GM21390 (cell line): Measurements from ENCODE around the gene TRAF3.
"Not testable (repeated sequence)": the region's sequence is repeated elsewhere in the genome, so short reads cannot be mapped to it uniquely, and the experiment has no call there.

Experiments used
- ATAC-seq: cut with Tn5 transposase; IDR thresholded peaks from one replicate; pipeline ENCODE4 v1.9.1; 2021; ENCODE audit not compliant: unreplicated experiment

Gene TRAF3

DNA sequence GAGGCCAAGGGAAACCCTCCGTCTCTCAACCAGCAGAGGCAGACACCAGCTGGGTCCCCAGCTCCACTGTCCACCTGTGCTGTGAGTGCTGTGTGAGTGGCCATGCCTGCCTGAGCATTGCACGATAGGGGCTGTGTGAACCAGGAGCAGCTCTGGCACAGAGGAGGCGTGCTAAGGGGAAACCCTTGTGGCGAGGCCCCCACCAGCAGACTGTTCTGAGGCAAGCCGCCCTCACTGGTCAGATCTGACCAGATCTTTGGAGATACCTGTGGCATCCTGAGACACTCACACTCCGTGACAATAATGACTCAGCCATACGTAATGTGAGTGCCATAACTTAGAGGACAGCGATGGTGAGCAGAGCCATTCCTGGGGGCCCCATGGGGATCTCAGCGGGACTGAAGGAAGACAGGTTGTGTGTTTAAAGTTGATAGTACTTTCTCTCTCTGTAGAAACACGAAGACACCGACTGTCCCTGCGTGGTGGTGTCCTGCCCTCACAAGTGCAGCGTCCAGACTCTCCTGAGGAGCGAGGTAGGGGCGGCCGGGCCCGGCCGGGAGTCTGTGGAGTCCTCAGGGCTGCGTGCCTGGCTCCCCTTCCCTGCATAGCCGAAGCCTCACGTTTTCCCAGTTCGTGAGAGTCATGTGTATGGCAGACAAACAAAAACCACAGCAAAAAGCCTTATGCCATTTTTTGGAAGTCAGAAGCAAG is 108.6 kb downstream of the TRAF3 start:
- ATAC-seq: no peak

DNA sequence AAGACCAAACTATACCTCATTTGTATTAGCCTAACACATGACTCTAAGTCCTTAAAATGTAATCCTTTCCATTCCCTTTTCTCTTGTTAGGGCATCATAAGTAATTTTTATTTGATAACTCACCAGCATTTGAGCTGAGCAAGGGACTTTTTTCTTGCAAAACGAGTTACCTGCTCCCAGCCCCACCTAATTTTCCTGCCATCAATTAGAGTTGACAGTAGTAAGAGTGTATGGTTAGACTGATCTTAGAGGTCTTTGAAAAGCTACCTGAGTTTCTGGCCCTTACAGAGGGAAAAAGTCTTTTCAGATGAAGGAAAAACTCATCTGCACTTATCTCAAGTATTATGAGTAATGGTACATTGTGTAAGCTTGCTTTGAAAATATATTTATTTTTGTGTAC is 111.5 kb downstream of the TRAF3 start:
- no peak for ATAC-seq

DNA sequence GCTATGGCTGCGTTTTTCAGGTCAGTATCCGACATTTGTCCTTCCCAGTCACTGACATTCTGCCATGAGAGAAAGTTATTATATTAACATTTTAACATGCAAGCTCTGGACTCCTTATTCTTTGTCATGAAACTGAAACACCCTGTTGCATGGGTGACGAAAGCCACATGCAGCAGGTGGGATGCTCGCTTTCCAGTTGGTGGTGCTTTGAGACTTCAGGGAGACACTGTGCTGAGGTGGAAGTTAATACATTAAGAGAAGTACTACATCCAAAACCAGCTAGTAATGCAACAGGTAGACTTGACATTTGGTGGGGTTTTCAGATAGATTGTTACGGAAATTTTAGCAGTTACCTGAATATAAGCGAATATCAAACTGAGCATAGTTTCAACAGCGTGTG is 112.4 kb downstream of the TRAF3 start:
- no peak for ATAC-seq

DNA sequence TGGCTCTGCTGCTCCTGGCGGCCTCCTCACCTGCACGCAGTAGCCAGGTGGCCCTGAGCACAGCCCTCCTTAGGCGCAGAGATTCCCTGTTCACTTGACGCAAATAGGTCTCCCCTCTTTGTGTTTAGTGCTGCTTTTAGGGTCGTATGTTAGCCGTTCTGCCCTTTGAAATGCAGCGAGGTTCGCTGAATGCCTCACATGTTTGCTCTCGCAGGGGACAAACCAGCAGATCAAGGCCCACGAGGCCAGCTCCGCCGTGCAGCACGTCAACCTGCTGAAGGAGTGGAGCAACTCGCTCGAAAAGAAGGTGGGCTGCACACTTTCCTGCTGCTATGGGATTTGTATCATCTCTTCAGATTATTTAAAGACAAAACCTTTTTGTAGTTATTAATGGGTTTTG is 113.9 kb downstream of the TRAF3 start:
- no peak for ATAC-seq

- ATAC-seq: no peak
Observed at GRCh38 chr14:102891556-102891955, 114.3 kb downstream of the TRAF3 start.

DNA sequence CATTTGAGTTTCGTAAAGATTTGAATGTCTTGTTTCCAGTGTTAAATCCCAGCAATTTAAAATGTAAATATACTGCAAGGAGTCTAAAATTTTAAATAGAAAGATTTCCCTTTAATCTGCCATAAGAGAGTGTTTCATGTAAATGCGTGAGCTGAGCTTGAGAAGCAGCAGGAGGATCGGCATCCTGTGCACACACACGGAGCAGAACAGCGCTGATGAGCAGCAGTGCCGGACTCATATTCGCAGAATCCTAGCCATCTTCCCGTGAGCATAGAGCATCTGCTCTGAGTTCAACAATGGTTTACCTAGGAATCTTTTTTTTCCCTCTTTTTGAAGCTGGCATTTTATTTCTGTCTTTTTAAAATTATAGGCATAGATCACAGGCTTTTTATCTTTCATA is 115.4 kb downstream of the TRAF3 start:
- no peak for ATAC-seq

GRCh38 chr14:102893452-102893851 is 116.2 kb downstream of the TRAF3 start:
- ATAC-seq: no peak

- ATAC-seq: not testable (repeated sequence)
Observed at GRCh38 chr14:102896735-102897134, 119.5 kb downstream of the TRAF3 start.

GRCh38 chr14:102897299-102898027 is 120.2 kb downstream of the TRAF3 start:
- ATAC-seq: no peak

- ATAC-seq: no peak
Observed at GRCh38 chr14:102898298-102898697, 121.0 kb downstream of the TRAF3 start.

- ATAC-seq: no peak
Observed at GRCh38 chr14:102898776-102899515, 121.7 kb downstream of the TRAF3 start.

- no peak for ATAC-seq
Observed at GRCh38 chr14:102899516-102899900, 122.3 kb downstream of the TRAF3 start.

DNA sequence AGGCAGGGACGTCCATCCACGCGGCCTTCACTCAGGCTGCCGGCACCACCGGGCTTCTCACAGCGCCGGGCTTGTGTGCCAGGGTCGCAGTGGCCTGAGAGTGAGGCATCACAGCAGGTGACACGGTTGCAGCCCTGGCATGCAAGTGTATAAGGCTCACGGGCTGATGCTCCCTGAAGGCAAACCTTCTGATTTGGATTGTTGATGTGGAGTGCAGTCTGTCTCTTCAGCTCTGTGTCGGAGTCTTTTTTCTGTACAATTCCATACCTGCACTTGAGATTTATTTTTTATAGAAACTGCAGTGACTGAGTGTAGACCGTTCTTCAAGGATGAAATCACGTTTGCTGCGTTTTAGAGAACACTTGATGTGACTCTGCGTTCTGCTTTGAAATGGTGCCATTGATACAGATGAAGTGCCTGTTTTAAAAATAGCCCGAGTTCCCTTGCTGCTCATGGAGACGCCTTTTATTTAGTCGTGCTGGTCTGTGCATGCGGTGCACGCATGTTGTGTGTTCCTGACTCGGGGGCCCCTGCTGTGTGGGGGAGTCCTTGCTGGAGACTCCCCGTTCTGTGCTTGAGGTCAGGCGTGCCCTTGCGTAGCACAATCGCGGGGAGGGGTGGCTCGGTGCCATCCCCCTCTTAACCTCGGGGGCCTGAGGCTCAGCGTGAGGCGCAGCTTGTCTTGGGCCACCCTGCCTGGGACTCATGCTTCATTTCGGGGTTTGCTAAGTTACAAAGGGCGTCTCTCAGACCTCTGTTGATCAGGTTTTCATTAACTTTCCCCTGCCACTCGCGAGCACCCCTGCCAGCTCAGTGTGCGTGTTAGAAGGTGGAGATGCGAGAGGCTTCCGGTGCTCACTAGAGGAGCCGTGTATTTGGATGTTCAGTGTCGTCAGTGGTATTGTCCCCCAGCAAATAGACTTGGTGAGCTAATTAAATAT is 123.7 kb downstream of the TRAF3 start:
- peak; percentile 62 for ATAC-seq

DNA sequence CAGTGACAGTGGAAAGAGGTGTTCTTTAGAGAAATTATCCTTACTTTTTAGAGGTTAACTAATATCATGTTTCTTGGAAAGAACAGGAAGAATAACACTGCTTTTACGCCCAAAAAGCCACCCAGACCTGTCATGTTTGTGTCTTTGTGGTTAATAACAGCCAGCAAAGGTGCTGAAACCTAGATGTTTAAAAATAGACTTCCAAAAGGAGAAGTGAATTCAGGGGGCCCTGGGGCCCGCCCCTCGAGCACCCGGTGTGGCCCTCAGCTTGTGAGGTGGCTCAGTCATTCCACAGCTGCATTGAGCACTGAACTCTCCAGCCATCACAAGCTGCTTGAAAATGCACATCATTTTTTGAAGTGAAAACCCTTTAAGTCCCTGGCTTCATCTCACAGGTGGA is 124.4 kb downstream of the TRAF3 start:
- peak; percentile 83 for ATAC-seq

DNA sequence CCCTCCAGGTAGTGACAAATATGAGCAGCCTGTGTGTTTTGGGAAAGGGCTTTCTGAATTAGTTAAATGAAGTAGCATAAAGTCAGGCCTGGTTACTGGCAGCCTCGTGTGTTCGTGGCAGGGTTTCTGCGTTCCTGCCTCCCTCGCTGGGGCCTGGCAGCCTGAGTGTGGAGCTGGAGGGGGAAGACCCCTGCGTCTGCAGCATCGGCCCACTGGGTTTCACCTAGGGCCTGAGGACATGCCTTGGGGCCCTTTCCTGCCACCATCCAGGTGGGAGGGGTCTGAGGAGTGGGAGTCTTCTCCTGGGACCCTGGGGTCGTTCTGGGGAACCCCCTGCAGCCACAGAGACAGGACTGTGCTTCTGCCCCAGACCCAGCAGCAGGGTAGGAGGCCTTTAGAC is 124.8 kb downstream of the TRAF3 start:
- ATAC-seq: peak; percentile 5

DNA sequence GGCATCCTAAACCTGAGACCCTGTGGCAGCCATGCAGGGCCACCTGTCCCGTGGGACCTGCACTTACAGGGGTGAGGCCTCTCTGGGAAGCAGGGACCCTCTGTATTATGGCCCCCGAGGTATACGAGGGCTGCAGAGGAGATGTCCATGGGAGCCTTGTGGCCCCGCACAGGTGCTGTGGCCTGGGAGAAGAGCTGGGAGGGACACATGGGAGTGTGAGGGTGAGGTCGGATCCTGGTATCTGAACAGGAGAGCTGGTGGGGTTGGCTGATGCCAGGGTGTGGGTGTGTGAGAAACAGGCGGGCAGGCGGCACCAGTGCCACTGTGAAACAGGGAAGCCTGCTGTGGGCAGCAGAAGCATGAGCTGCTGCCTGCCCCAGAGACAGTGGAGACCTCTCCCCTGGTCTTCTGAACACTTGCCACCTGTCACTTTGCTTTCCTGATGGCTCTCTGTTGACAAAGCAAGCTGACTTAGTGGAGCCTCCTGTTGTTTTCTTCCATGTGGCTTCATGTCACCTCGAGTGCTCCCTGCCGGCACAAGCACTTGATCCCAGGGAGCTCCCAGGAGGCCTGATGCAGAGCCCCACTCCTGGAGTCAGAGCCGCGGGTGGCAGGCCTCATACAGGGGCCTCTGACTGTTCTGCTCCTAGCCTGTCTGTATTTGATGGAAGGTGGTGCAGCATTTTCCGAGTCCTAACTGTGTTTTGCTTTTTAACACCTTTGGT is 125.4 kb downstream of the TRAF3 start:
- no peak for ATAC-seq

DNA sequence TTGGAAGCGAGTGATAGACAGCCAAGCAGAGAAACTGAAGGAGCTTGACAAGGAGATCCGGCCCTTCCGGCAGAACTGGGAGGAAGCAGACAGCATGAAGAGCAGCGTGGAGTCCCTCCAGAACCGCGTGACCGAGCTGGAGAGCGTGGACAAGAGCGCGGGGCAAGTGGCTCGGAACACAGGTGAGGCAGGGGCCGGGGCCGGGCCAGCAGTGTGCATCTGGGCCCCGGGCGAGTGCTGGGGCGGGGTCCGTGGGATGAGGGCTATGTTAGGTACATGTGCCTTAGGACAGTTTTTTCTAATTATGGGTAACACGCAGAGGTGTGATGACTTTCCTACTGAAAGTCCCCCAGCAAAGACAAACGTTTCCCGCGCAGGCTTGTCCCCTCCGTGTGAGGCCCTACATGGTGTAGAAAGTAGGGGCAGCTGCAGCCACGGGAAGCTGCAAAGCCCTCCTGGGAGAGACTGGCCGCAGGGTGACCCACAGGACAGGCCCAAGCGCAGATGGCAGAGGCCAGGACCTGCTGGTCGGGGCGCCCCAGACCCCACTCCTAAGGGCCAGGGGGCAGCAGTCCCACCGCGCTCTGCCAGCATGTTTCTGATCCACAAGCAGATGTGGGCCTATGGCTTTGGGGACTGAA is 126.1 kb downstream of the TRAF3 start:
- no peak for ATAC-seq

DNA sequence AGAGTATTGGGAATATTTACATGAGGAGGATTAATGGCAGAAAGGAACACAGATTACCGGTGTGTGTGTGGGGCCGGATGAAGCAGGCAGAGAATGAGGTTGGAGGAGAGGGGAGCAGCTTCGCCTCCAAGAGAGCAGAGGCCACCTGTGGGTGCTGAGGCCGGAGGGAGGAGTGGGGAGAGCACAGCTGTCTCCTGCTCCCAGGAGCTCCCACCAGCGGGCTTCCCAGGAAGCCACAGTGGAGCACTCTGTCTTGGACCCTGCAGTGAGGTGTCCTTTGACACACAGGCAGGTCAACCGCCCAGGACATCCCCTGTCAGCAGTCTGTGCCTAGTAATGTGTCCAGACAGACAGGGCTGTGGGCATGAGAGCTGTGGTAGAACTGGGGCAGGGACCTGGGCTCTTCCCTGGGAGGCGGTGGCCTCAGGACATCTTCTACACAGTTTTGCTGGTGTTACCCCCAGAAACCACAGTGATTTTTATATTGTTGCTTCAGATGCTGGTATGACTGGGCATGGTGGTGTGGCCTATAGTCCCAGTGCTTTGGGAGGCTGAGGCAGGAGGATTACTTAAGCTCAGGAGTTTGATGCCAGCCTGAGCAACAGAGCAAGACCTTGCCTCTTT is 126.8 kb downstream of the TRAF3 start:
- no peak for ATAC-seq
